ENCODE data around the gene TMEM259. TPM values are rescaled to one million over a fixed set of nuclear protein-coding genes. Genes with fewer than 3 reads are reported as not detected.

Gene TMEM259
- total RNA-seq, 1 experiment from 2014 or later: 171 TPM

DNA sequence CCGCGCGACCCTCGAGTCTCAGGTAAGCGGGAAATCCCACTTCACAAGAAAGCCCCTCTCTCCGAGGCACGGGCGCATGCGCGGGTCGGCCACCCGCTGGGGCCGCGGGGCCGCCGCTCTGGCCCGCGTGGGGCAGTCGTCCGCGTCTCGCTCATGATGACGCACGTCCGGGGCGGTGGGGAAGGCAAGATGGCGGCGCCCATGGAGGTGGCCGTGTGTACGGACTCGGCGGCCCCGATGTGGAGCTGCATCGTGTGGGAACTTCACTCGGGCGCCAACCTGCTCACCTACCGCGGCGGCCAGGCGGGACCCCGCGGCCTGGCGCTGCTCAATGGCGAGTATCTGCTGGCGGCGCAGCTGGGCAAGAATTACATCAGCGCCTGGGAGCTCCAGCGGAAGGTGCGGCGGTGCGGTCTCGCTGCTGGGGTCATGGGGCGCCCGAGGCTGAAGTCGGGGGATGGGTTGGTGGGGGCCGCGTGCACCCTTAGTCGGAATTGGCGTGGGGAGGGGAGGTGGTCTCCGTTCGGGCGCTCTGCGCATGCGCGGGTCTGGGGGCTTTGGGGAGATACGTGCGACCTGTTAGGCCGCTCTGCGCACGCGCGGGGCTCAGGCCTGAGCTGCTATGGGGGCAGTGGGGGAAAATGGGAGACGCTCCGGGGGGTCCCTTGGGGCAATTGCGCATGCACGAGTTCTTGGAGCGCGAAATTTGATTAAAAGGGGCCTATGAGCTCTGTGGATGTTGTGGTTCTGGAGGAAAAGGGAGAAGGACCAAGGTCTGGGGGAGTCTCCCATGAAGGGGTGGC is 36.6 kb downstream of the TMEM259 start, which contains the start of gene WDR18:
WDR18 (plus strand) TSS at position 181 of the 803 bp plus-strand sequence; CDS start at position 190, 9 bp downstream.
- H3K4me3 Mint-ChIP-seq: peak within 1 kb of the TSS; percentile 96
- Histone ChIP-seq H4K91ac (ENCODE audit: insufficient read length, low read depth, low read length) (peak within 1 kb of the TSS; percentile 27), H3K4ac (ENCODE audit: low read depth, low read length) (no peak within 1 kb of the TSS; the same call in 1 of the 2 replicates)

More for the DNA sequence above, 36.6 kb downstream of the TMEM259 start, which contains the start of gene WDR18:
- Histone ChIP-seq H3K79me1 (ENCODE audit: insufficient read depth, low read depth, low read length, poor library complexity, severe bottlenecking) (no peaks in the 10 kb centered on the region), H4K20me1 (ENCODE audit: control insufficient read depth, insufficient read depth, insufficient read length) (no peaks in the 10 kb centered on the region), H2BK20ac (ENCODE audit: low read depth, low read length, poor library complexity, severe bottlenecking) (no peak within 1 kb of the TSS), H4K5ac (ENCODE audit: insufficient read length, low read depth, low read length) (peak within 1 kb of the TSS; percentile 26), H2AK5ac (ENCODE audit: insufficient read length, low read length) (no peak within 1 kb of the TSS), H3K4me2 (ENCODE audit: insufficient read depth, insufficient read length, low read length) (peak within 1 kb of the TSS; percentile 78), H3K9me3 (ENCODE audit: control insufficient read depth, low read depth, low read length) (no peaks in the 10 kb centered on the region), H4K8ac (replicated peaks; ENCODE audit: insufficient read length, low read depth, low read length) (no peak within 1 kb of the TSS), H2BK15ac (ENCODE audit: low read depth, low read length) (peak within 1 kb of the TSS; percentile 98), H3K27ac (ENCODE audit: insufficient read length, low read depth, low read length) (peak within 1 kb of the TSS; percentile 41), H2AFZ (ENCODE audit: low read length) (no peak within 1 kb of the TSS), H3K79me2 (ENCODE audit: insufficient read depth, low read length) (no peaks in the 10 kb centered on the region; the same call in 1 of the 2 replicates), H2BK12ac (ENCODE audit: insufficient read length, low read depth, low read length) (peak within 1 kb of the TSS; percentile 89), H3K23me2 (ENCODE audit: insufficient read length, low read depth, low read length, poor library complexity, severe bottlenecking) (peaks cover 7% of the 10 kb centered on the region), H3K18ac (ENCODE audit: insufficient read length, low read depth, low read length) (peak within 1 kb of the TSS; percentile 96), H3K27me3 (ENCODE audit: insufficient read depth, low read length) (no peaks in the 10 kb centered on the region), H2BK5ac (ENCODE audit: insufficient read length, low read length) (peak within 1 kb of the TSS; percentile 85), H3K9ac (ENCODE audit: extremely low read depth, insufficient read length, low read length) (peak within 1 kb of the TSS; percentile 91), H3K23ac (ENCODE audit: insufficient read length, low read depth, low read length) (no peak within 1 kb of the TSS), H3K56ac (ENCODE audit: insufficient read length, low read depth, low read length) (no peak within 1 kb of the TSS), H3K14ac (ENCODE audit: insufficient read depth, low read length) (peak within 1 kb of the TSS; percentile 99), H3K4me1 (ENCODE audit: insufficient read depth, low read length) (no peaks in the 10 kb centered on the region), H2BK120ac (ENCODE audit: low read depth, low read length, poor library complexity, severe bottlenecking) (peak within 1 kb of the TSS; percentile 99), H3T11ph (ENCODE audit: low read length) (no peak within 1 kb of the TSS)
- H3K9me3 Mint-ChIP-seq: no peaks in the 10 kb centered on the region
- no CpG with 5 or more reads among the region's 78 CpGs for WGBS (ENCODE audit: extremely low coverage, insufficient read length, low lambda C conversion rate)
- H3K27me3 Mint-ChIP-seq (ENCODE audit: low read depth): peaks cover 2% of the 10 kb centered on the region; the same call in 1 of the 2 replicates
- DNase-seq: peak; percentile 89
- H3K36me3 Mint-ChIP-seq (ENCODE audit: insufficient read depth in 1 of 3, low read depth in 3 of 3): peaks cover 10 to 28% (median 27%) of the 10 kb centered on the region in 3 experiments; a peak in 6 of 7 replicates
- TF ChIP-seq CTCF (conservative IDR thresholded peaks at IDR 0.05): no peak
- peaks cover 7 to 23% of the 10 kb centered on the region in 2 experiments for H3K4me1 Mint-ChIP-seq
- peak within 1 kb of the TSS; percentile 99 for H3K27ac Mint-ChIP-seq

Data from H9 (cell line).